HUES64 (cell line): Measurements from ENCODE around the gene APOBEC3H.

Source experiments
- H3K27ac ChIP-seq: 2 replicates; pipeline ENCODE4 v1.7.0; 2013; ENCODE audit warnings: low read depth, low read length, inconsistent platforms
- H3K27me3 ChIP-seq: 2 replicates; pipeline ENCODE4 v1.6.1; 2013; ENCODE audit warnings: mild to moderate bottlenecking, low read length; ENCODE audit not compliant: insufficient read depth
- H3K36me3 ChIP-seq: 2 replicates; pipeline ENCODE4 v1.6.1; 2013; ENCODE audit warnings: mild to moderate bottlenecking, low read length; ENCODE audit not compliant: insufficient read depth
- H3K4me1 ChIP-seq: 2 replicates; pipeline ENCODE4 v1.6.1; 2013; ENCODE audit warnings: mild to moderate bottlenecking, low read length, moderate library complexity; ENCODE audit not compliant: insufficient read depth
- H3K4me3 ChIP-seq: 2 replicates; pipeline ENCODE4 v1.5.1; 2013; ENCODE audit warnings: mild to moderate bottlenecking, low read length, moderate library complexity
- H3K9ac ChIP-seq: 2 replicates; pipeline ENCODE4 v1.6.1; 2013; ENCODE audit warnings: mild to moderate bottlenecking, low read depth, low read length
- H3K9me3 ChIP-seq: 2 replicates; pipeline ENCODE4 v1.6.1; 2013; ENCODE audit warnings: low read depth, low read length; ENCODE audit not compliant: insufficient read depth
- WGBS: fragments of 150-250, 120-280 bp; methylation state at CpG from one replicate; pipeline ENCODE4 v1.1.7; 2013; ENCODE audit warnings: missing lambda C conversion rate; 5-methylcytosine and 5-hydroxymethylcytosine counted together

The APOBEC3H gene

GRCh38 chr22:39142088-39142680, 45.1 kb downstream of the APOBEC3H start:
- no peak overlapping the region for H3K9ac ChIP-seq
- no peaks in the 10 kb centered on the region for H3K9me3 ChIP-seq
- H3K27me3 ChIP-seq, result peaks cover 14% of the 10 kb centered on the region
- 95% methylated on average over 14 of the region's 14 CpGs for WGBS
- peaks cover 4% of the 10 kb centered on the region; the same call in 1 of the 2 replicates for H3K4me1 ChIP-seq
- H3K36me3 ChIP-seq, result no peaks in the 10 kb centered on the region
- no peak overlapping the region for H3K27ac ChIP-seq
- H3K4me3 ChIP-seq, result no peak overlapping the region

- Histone ChIP-seq H3K4me1 (peaks cover 4% of the 10 kb centered on the region; the same call in 1 of the 2 replicates), H3K9ac (no peak overlapping the region), H3K27me3 (peaks cover 14% of the 10 kb centered on the region), H3K9me3 (no peaks in the 10 kb centered on the region), H3K36me3 (no peaks in the 10 kb centered on the region), H3K4me3 (peak overlapping the region; percentile 98), H3K27ac (no peak overlapping the region)
- WGBS, result 19% methylated on average over 21 of the region's 22 CpGs
Observed at GRCh38 chr22:39144101-39144767, 47.2 kb downstream of the APOBEC3H start.

- H3K36me3 ChIP-seq, result no peaks in the 10 kb centered on the region
- peak overlapping the region; percentile 74; the same call in 1 of the 2 replicates for H3K27ac ChIP-seq
- peaks cover 14% of the 10 kb centered on the region for H3K27me3 ChIP-seq
- peak overlapping the region; percentile 98 for H3K4me3 ChIP-seq
- 86% methylated on average over 6 of the region's 6 CpGs for WGBS
- H3K4me1 ChIP-seq, result peaks cover 4% of the 10 kb centered on the region; the same call in 1 of the 2 replicates
- H3K9me3 ChIP-seq, result no peaks in the 10 kb centered on the region
- peak overlapping the region; percentile 53; the same call in 1 of the 2 replicates for H3K9ac ChIP-seq
Observed at GRCh38 chr22:39146256-39147101, 49.4 kb downstream of the APOBEC3H start.

- Histone ChIP-seq H3K4me1 (peaks cover 4% of the 10 kb centered on the region; the same call in 1 of the 2 replicates), H3K27ac (no peak overlapping the region), H3K36me3 (no peaks in the 10 kb centered on the region), H3K9me3 (no peaks in the 10 kb centered on the region), H3K9ac (no peak overlapping the region), H3K27me3 (peaks cover 17% of the 10 kb centered on the region), H3K4me3 (no peak overlapping the region)
- WGBS, result 88% methylated on average over 5 of the region's 5 CpGs
Observed at GRCh38 chr22:39147335-39148025, 50.4 kb downstream of the APOBEC3H start.

- Histone ChIP-seq H3K27ac (peak overlapping the region; percentile 30; the same call in 1 of the 2 replicates), H3K9me3 (no peaks in the 10 kb centered on the region), H3K9ac (no peak overlapping the region), H3K4me3 (no peak overlapping the region), H3K4me1 (peaks cover 4% of the 10 kb centered on the region; the same call in 1 of the 2 replicates), H3K27me3 (peaks cover 23% of the 10 kb centered on the region), H3K36me3 (no peaks in the 10 kb centered on the region)
- WGBS, result 77% methylated on average over 16 of the region's 16 CpGs
Observed at GRCh38 chr22:39148026-39148726, 51.1 kb downstream of the APOBEC3H start.

GRCh38 chr22:39148727-39149535, 51.9 kb downstream of the APOBEC3H start:
- Histone ChIP-seq H3K27ac (peak overlapping the region; percentile 30; the same call in 1 of the 2 replicates), H3K4me1 (no peaks in the 10 kb centered on the region; the same call in 1 of the 2 replicates), H3K9ac (no peak overlapping the region), H3K36me3 (no peaks in the 10 kb centered on the region), H3K27me3 (peaks cover 30% of the 10 kb centered on the region), H3K4me3 (no peak overlapping the region), H3K9me3 (no peaks in the 10 kb centered on the region)
- WGBS, result 62% methylated on average over 6 of the region's 9 CpGs

GRCh38 chr22:39149915-39150847, 53.1 kb downstream of the APOBEC3H start:
- H3K9ac ChIP-seq, result no peak overlapping the region
- no peaks in the 10 kb centered on the region for H3K4me1 ChIP-seq
- peaks cover 31% of the 10 kb centered on the region for H3K27me3 ChIP-seq
- H3K27ac ChIP-seq, result no peak overlapping the region
- H3K36me3 ChIP-seq, result no peaks in the 10 kb centered on the region
- 79% methylated on average over 16 of the region's 16 CpGs for WGBS
- no peak overlapping the region for H3K4me3 ChIP-seq
- no peaks in the 10 kb centered on the region for H3K9me3 ChIP-seq

DNA sequence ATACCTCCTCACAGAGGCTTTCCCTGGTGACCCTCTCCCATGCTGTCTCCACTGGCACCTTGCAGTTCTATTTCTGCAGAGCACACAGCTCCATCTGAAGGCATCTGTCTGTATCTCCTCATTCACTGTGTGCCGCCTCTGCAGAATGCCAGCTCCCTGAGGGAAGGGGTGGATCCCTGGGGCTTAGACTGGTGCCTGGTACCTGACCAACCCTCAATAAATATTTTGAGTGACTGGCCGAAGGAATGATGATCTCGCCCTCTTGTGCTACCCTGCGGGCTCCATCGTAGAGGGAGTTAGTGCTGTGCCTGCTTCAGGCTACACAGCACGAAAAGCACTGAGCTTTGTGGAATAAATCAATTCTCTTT, 53.8 kb downstream of the APOBEC3H start:
- no peak overlapping the region for H3K9ac ChIP-seq
- H3K36me3 ChIP-seq, result no peaks in the 10 kb centered on the region
- no peaks in the 10 kb centered on the region for H3K4me1 ChIP-seq
- H3K27ac ChIP-seq, result no peak overlapping the region
- WGBS, result 89% methylated on average over 6 of the region's 6 CpGs
- no peaks in the 10 kb centered on the region for H3K9me3 ChIP-seq
- H3K27me3 ChIP-seq, result peaks cover 36% of the 10 kb centered on the region
- H3K4me3 ChIP-seq, result no peak overlapping the region

- H3K27ac ChIP-seq, result no peak overlapping the region
- no peak overlapping the region for H3K9ac ChIP-seq
- 75% methylated on average over 15 of the region's 16 CpGs for WGBS
- H3K36me3 ChIP-seq, result no peaks in the 10 kb centered on the region
- H3K4me1 ChIP-seq, result no peaks in the 10 kb centered on the region
- H3K9me3 ChIP-seq, result no peaks in the 10 kb centered on the region
- peak overlapping the region; percentile 65; the same call in 1 of the 2 replicates for H3K4me3 ChIP-seq
- peaks cover 38% of the 10 kb centered on the region for H3K27me3 ChIP-seq
Observed at GRCh38 chr22:39151329-39151975, 54.4 kb downstream of the APOBEC3H start.
